Measurements from ENCODE around the gene DOCK4.

The DOCK4 gene

DNA sequence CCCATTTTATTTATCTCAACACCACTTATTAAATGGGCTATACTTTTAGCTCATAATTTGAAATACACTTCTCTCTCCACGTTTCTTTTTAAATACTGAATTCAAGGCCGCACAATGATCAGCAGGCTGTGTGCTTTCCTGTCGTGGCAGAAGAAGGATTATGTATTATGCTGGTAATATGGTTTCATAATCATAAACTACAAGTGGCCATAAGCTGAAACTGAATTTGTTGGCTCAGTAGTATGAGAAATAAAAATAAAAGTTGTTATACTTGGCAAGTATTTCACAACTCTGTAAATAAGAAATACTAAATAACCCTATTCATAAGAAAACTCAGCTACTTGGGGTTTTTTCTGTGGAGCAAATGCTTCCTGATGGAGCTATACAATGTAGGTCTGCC lies 313.6 kb downstream of the DOCK4 start:
- Histone ChIP-seq H3K36me3 (no peaks in the 10 kb centered on the region), H3K9me3 (no peaks in the 10 kb centered on the region), H3K4me1 (no peaks in the 10 kb centered on the region), H3K4me3 (ENCODE audit: low read depth, low read length) (no peak overlapping the region), H3K27me3 (no peaks in the 10 kb centered on the region)
- TF ChIP-seq, protein P1, sequence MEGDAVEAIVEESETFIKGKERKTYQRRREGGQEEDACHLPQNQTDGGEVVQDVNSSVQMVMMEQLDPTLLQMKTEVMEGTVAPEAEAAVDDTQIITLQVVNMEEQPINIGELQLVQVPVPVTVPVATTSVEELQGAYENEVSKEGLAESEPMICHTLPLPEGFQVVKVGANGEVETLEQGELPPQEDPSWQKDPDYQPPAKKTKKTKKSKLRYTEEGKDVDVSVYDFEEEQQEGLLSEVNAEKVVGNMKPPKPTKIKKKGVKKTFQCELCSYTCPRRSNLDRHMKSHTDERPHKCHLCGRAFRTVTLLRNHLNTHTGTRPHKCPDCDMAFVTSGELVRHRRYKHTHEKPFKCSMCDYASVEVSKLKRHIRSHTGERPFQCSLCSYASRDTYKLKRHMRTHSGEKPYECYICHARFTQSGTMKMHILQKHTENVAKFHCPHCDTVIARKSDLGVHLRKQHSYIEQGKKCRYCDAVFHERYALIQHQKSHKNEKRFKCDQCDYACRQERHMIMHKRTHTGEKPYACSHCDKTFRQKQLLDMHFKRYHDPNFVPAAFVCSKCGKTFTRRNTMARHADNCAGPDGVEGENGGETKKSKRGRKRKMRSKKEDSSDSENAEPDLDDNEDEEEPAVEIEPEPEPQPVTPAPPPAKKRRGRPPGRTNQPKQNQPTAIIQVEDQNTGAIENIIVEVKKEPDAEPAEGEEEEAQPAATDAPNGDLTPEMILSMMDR (IDR thresholded peaks at IDR 0.05; ENCODE audit: low read depth, low read length): no peak
- DNase-seq: no peak

DNA sequence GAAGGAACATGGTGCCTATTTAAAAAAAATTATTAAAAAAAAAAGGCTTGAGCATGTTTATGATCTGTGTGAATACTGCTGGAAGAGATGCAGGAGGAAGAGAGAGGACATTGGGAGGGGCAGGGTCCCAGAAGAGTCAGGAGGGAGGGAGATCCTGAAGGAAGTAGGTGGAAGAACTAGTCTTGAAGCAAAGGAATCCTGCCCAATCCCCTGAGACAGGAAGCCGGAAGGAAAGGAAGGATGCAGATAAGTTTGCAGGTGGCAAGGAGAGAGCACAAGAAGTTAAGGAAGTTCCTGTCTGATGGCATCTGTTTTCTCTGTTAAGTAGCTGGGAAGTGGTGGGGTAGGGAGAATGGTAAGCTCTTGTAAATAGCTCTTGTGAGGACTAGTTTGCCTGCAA lies 318.5 kb downstream of the DOCK4 start:
- no peaks in the 10 kb centered on the region for H3K36me3 ChIP-seq
- H3K4me1 ChIP-seq: no peaks in the 10 kb centered on the region
- no peak for DNase-seq
- TF ChIP-seq, protein P1 (IDR thresholded peaks at IDR 0.05; ENCODE audit: low read depth, low read length): no peak
- no peaks in the 10 kb centered on the region for H3K27me3 ChIP-seq
- H3K9me3 ChIP-seq: no peaks in the 10 kb centered on the region
- H3K4me3 ChIP-seq (ENCODE audit: low read depth, low read length): no peak overlapping the region

DNA sequence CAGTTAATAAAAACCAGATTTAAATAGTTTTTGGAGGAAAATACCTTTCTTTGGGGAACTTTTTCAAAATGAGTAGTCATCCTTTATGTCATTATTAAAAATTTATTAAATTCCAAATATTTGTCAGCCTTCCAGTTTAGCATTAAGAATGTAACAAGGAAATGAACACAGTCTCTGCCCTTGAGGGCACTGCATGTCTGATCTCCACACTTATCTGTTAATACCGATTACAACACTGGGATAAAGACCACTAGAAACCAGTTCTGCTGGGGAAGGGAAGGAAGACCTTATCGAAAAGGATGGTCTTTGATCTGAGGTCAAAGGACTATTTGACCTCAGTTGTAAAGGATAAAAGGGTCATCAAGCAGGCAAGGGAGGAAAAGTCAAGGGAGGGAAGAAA lies 320.0 kb downstream of the DOCK4 start:
- TF ChIP-seq, protein P1 (IDR thresholded peaks at IDR 0.05; ENCODE audit: low read depth, low read length): no peak
- no peaks in the 10 kb centered on the region for H3K27me3 ChIP-seq
- no peaks in the 10 kb centered on the region for H3K9me3 ChIP-seq
- DNase-seq: no peak
- no peaks in the 10 kb centered on the region for H3K4me1 ChIP-seq
- no peaks in the 10 kb centered on the region for H3K36me3 ChIP-seq
- no peak overlapping the region for H3K4me3 ChIP-seq (ENCODE audit: low read depth, low read length)

DNA sequence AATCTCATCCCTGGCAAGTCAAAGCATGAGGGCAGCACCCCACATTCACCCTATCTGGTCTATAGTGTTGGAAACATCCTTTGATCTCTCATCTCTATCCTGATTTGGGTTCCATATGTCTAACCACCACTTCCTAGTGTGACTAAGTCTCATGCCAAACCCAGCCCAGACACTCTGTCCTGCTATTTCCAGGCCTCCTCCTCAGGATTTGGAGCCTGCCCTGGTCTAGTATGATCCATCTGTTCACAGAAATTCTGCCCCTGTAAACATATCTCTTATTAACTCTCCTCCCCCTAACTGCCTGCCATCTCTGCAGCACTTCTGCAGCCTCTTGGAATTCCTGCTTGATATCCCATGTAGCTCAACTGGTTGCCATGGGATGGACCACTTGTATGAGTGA lies 323.0 kb downstream of the DOCK4 start:
- no peaks in the 10 kb centered on the region for H3K27me3 ChIP-seq
- no peaks in the 10 kb centered on the region for H3K36me3 ChIP-seq
- no peak for DNase-seq
- no peaks in the 10 kb centered on the region for H3K9me3 ChIP-seq
- H3K4me1 ChIP-seq: no peaks in the 10 kb centered on the region
- no peak overlapping the region for H3K4me3 ChIP-seq (ENCODE audit: low read depth, low read length)
- TF ChIP-seq, protein P1 (IDR thresholded peaks at IDR 0.05; ENCODE audit: low read depth, low read length): no peak

DNA sequence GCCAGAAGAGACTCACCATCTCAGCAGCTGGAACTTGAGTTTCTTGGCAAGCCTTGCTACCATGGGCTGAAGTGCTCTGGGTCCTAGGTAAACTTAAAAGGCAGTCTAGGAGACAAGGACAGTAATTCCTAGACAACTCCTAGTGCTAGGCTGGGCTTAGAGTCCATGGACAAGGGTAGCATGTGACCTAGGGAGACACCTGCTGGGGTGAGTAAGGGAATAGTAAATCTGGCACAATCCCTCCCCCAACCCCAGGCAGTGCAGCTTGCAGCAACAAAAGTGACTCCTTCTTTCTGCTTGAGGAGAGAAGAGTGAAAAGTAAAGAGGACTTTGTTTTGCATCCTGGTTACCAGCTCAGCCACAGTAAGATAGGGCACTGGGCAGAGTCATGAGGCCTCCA lies 327.4 kb downstream of the DOCK4 start:
- TF ChIP-seq, protein P1 (IDR thresholded peaks at IDR 0.05; ENCODE audit: low read depth, low read length): no peak
- Histone ChIP-seq H3K4me3 (ENCODE audit: low read depth, low read length) (no peak overlapping the region), H3K36me3 (no peaks in the 10 kb centered on the region), H3K4me1 (no peaks in the 10 kb centered on the region), H3K9me3 (no peaks in the 10 kb centered on the region), H3K27me3 (no peaks in the 10 kb centered on the region)
- no peak for DNase-seq

DNA sequence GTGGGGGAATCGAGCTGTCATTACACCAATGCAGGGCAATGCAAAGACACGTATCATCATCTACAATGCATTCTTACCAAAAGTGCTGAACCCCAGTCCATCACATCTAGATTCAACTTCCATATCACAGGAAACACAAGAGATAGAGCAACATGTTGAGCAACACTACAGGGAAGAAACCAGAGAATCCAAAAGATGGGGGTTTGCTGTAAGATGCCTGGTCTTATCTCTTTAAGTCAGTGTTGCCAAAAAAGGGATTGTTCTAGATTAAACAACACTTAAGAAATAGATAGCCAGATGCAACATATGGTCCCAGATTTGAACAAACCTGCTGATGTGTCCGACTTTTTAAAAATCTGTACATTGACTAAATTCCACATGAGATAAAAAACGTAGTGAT lies 328.3 kb downstream of the DOCK4 start:
- TF ChIP-seq, protein P1 (IDR thresholded peaks at IDR 0.05; ENCODE audit: low read depth, low read length): no peak
- no peaks in the 10 kb centered on the region for H3K9me3 ChIP-seq
- no peak overlapping the region for H3K4me3 ChIP-seq (ENCODE audit: low read depth, low read length)
- no peaks in the 10 kb centered on the region for H3K36me3 ChIP-seq
- DNase-seq: no peak
- H3K27me3 ChIP-seq: no peaks in the 10 kb centered on the region
- no peaks in the 10 kb centered on the region for H3K4me1 ChIP-seq

Measured in BE2C (cell line).